Fibroblast of peridontal ligament (primary cell): ENCODE data around the gene TPCN1.

Experiments
- DNase-seq: peaks from one replicate; pipeline ENCODE4 v3.0.0-alpha.2; 2010; ENCODE audit errors: extremely low read depth

TPCN1 gene

DNA sequence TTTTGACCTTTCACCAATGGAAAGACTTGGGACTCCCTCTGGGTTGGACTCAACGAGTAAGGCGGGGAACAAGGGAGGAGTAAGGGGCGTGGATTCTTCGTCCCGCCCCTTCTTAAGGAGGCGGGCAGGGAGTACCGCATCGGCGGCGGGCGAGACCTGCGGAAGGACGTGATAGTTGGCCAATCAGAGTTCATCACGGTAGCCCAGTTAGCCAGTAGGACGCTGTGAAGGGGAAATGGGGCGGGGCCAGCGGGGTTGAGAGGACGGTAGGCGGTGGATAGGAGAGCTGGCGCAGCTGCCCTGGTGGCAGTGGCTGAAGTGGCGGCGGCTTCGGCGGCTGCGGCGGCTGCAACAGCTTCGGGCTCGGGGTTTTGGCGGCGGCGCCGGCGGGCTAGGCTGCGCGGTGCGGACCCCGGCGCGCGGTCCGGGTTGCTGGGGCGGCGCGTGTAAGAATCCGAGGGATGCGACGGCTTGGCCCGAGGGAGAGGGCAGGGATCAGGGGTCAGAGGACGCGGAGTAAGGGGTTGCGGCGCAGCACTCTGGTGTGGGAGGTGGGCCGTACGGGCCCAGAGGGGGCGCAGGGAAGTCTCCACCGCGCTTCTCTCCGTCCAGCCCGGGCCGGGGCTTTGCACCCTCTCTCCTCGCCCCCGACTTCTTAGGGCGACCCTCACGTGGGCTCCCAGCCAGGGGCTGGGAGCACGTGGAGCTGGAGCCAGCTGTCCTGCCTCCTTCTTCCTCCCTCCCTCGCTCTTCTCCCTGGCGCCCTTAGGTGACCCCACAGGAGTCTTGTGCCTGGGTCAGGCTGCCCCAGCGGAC, at the start of gene TPCN1:
Gene TPCN1, plus strand, starts transcription at position 284 of the 816 bp plus-strand sequence. CDS start 5,389 bp downstream, outside the sequence.
- peak; percentile 100 for DNase-seq

DNA sequence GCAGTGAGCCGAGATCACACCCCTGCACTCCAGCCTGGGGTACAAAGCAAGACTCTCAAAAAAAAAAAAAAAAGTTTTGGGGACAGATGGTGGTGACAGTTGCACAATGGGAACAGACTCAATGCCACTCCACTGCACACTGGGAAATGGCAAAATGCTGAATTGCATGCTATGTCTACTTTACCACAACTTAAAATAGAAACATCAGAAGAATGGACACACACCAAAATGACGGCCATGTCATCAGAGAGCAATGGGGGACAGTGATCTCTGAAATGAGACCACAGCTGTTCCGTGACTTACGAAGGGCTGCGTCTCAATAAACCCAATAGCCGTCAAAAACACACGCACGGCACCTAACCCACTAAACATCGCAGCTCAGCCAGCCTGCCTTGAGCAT, 49.7 kb upstream of the TPCN1 start:
- DNase-seq, result no peak

DNA sequence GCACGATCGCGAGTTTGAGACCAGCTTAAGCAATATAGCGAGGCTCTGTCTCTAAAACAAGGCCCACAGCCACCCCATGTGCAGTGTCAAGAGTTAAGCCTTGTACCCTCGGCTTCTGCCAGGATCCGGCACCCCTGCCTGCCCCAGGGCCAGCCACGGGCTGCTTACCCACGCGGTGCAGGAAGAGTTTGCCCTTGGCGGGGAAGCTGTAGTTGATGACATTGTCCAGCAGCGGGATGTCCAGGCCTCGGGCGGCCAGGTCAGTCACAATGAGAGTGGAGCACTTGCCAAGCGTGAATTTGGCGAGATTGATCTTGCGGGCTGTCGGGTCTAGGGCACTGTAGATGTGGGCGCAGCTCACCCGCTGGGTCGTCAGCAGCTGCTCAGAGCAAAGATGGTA, 49.1 kb upstream of the TPCN1 start:
- no peak for DNase-seq

DNA sequence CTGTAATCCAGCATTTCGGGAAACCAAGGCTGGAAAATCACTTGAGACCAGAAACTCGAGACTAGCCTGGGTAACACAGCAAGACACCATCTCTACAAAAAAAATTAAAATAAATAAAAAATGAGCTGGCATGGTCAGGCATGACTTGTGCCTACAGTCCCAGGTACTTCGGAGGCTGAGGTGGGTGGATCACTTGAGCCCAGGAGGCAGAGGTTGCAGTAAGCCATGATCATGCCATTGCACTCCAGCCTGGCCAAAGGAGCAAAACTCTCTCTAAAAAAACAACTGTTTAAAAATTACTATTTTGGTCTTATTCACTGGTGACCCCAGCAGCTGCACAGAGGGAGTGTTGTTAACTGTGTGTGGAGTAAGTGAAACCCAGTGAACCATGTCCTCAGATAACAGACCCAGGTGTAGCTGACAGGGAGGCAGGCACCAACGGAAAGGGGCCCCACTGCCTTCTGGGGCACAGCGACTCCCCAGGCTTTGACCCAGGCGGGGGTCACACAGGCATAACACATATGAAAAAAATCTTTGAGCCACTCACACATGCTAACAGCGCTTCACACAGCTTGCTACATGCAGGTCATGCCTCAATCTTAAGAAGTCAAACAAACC, 48.1 kb upstream of the TPCN1 start:
- no peak for DNase-seq

DNA sequence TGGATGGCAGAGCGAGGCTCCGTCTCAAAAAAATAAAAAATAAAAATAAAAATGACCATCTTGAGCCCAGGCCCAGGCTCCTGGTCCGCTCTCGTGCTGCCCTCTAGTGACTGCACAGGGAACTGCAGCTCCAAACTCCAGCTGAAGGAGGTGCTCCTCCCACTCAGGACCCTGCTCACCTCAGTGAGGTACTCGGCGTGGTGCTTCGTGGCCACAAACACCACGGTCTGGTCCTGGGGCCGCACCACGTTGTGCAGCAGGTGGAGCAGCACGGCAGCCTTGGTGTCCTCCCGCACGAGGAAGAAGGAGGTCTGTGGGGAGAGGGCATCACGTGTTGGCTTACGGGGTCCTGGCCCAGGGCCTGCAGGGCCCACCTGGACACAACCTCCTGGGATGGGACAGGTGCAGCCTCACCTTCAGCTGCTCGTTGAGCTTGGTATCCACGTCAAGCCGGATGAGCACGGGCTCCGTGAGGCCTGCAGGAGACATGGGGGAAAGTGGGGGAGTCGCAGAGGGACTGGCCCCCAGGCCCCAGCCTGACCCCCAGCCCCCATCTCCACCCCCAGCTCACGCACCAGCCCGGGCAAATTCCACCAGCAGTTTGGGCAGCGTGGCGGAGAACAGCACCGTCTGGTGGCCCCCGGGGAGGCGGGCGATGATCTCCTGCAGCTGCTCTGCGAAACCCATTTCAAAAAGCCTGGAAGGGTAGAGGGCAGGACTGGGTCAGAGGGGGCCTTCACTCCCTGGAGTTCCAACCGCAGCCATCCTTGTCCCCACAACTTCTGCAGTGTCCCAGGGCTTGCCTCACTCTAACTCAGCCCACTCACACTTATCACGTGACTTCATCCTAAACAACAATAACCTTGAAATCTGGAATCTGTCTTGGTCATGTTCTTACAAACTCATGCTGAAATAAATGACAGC, 46.5 kb upstream of the TPCN1 start:
- DNase-seq, result peak; percentile 68

DNA sequence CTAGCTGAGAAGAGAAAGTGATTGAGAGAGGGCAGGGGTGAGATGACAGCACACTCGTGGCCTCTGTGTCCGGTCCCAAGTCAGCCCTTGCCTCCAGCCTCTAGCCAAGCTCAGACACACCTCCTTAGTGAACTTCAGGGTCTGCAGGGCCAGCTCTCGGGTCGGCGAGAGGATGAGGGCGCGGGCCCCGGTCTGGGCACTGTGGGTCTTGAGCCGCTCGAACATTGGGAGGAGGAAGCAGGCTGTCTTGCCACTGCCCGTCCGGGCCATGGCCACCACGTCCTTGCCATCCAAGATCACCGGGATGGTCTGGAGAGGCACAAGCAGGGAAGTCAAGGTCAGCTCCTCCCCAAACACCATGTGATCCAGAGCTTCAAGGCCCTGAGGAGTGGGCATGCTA, 42.2 kb upstream of the TPCN1 start:
- no peak for DNase-seq

DNA sequence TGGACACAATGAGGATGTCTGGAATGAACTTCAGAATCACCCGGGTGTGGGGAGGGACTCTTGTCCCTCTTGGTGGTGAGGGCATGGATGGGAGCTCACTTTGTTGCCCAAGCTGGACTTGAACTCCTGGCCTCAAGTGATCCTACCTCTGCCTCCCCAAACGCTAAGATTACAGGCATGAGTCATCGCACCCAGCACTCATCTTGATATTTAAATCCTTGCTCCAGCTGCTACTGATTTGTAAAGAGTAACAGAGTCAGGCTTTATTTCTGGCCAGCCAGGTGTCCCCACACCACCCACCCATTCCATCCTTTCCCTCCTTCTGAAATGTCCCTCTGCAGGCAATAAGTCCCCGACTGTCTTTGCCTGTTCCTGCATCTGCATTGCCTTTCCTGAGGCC, 40.9 kb upstream of the TPCN1 start:
- no peak for DNase-seq

DNA sequence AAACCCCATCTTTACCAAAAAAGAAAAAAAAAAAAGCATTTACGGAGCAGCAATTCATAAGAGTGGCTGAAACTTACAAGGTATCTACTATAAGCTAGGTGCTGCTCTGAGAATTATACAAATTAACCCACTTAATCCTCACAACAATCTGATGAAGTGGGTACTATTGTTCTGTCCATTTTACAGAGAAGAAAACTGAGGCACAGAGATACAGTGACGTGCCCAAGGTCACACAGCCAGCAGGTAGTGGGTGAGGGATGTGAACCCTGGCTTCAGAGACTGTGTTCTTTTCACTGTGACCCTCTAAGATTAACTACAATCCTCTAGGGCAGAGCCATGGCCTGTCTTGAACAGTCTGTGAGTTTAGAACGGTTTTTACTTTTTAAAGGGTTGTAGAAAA, 39.3 kb upstream of the TPCN1 start:
- no peak for DNase-seq

DNA sequence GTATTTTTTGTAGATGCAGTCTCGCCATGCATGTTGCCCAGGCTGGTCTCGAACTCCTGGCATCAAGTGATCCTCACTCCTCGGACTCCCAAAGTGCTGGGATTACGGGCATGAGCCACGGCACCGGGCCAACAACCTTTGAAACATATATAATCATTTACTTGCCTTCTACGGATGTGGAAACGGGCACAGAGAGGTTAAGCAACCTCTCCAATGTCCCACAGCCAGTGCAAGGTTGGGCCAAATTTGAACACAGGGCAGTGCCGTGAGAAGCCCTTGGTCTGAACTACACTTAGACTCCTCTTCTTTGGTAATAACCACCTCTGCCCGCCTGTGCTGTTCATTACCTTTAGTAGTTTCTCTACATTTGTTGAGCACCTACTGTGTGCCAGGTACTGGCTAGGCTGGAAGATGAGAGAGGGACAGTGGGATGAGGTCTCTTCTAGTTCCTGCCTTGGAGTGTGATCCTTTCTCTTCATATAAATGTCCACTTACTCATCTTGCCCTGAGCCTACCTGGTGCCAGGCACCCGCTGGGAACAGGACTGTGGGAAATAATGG, 38.2 kb upstream of the TPCN1 start:
- no peak for DNase-seq

DNA sequence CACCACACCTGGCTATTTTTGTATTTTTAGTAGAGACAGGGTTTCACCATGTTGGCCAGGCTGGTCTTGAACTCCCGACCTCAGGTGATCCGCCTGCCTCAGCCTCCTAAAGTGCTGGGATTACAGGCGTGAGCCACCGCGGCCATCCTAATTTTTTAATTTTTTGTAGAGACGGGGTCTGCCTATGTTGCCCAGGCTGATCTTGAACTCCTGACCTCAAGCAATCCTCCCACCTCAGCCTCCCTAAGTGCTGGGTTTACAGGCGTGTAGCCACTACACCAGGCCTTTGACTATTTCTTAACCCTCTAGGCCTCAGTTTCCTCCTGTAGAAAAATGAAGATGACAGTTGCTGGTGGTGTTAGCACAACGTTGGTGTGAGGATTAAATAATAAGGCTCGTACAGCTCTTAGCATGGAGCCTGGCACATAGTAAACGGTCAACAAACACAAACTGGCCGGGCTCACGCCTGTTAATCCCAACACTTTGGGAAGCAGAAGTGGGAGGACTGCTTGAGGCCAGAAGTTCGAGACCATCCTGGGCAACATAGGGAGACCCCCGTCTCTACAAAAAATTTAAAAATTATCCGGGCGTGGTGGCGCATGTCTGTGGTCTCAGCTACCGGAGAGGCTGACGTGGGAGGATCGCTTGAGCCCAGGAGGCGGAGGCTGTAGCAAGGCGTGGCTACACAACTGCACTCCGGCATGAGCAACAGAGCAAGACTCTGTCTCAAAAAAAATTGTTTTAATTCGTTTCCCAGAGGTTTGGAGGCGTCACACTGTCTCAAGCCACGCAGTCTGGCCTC, 37.0 kb upstream of the TPCN1 start:
- no peak for DNase-seq

DNA sequence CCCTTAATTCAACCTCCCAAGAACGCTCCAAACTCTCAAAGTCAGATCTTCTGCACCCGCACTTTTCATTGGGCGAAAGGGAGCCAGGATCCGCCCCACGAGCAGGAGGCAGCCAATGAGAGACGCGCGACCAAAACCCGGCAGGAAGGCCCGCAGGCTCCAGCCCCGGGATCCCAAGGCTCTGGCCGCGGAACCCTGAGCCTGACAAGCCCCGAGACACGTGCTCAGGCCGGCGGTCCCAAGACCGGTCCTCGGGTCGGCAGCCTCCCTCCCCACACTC, 36.4 kb upstream of the TPCN1 start:
- peak; percentile 92 for DNase-seq

DNA sequence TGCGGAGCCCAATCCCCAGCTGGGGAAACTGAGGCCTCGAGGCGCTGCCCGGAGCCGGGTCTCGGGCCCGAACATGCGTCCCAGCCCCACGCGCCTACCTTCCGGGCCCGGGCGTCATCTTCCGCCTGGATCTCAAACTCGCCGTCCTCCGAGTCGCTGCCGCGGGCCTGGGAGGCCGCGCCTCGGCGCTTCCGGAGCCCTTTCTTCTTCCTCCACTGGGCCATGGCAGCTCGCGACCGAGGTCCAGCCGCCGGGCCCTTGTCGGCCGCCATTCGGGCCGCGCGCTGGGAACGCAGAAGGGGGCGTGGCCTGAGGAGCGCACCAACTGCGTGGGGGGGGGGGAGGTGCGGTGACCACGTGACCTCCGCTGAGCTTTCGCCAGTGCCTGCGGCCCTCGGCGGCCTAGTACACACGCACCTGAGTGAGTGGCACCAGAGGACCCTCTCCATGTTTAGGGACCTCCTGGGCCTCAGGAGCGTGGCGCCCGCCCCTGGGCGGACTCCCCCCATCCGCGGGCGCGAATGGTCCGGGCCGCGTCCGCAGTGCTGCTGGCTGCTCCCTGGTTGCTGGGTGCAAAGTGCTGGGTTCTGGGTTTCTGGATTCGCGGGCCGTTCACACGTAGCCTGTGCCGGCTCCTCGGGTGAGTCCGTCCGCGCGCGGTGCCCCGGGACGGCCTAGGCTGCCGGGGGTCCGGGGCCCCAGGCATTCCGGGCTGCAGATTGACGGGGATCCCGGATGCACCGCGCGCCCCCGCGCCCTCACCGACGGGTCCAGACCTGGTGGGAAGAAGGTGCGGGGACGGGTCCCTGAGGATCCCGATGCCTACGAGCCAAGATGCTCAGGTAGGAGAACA, 35.9 kb upstream of the TPCN1 start, which contains the start of the genes DDX54 and RITA1:
Gene DDX54, minus strand, starts transcription at position 299 of the 853 bp plus-strand sequence. Its CDS starts 27 bp downstream, at position 272.
Gene RITA1, plus strand, starts transcription at position 542 of the 853 bp plus-strand sequence. CDS start 1,026 bp downstream, outside the sequence.
- peak; percentile 65 for DNase-seq

DNA sequence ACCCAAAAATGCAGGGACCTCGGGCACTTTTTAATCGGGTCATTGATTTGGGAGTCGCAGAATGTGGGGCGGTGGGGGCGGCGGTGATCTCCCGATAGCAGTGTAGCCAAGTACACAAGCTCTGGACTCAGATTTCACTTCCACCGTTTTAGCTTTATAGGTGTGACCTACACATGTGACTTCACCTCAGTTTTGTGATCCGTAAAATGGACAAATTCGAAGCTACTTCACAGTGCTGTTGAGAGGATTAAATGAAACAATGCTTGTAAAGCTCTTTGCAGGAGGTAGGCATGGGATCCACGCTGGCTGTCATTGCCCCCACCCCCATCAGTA, 35.3 kb upstream of the TPCN1 start:
- DNase-seq, result peak; percentile 31

DNA sequence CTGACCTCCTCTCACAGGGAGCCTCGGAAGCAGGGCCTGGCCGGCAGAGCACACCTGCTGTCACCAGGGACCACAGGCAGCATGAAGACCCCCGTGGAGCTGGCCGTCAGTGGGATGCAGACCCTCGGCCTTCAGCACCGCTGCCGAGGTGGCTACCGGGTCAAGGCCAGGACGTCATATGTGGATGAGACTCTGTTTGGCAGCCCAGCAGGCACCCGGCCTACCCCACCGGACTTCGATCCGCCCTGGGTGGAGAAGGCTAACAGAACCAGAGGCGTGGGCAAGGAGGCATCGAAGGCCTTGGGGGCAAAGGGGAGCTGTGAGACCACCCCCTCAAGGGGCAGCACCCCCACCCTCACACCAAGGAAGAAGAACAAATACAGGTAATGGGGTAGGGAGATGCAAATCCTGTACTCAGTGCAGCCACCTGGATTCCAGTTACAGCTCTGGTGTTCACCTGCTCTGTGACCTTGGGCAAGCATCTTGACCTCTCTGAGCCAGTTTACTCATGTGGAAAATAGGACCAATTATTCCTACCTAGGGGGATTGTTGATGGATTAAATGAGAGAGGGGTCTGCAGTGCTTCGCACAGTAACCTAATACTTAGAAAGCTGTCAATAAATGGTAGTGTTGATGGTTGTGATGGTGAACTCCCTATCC, 34.5 kb upstream of the TPCN1 start:
- DNase-seq, result no peak

DNA sequence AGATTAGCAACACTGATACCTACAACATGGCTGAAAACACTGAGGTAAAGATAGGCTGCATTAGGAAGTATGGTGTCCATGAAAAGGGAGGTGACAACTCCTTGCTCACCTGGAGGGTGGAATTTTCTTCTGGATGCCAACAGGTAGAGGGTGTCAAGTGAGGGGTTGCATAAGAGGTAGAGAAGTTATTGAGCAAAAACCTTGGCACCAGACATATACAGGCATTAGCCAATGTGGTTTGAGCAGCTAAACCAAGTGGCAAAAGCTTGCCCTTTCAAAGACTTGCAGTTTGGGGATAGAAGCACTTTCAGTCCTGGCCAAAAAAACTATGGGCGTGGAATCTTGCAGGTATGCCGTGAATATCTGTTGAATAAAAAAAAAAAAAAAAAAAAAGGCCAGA, 31.9 kb upstream of the TPCN1 start:
- DNase-seq, result no peak

DNA sequence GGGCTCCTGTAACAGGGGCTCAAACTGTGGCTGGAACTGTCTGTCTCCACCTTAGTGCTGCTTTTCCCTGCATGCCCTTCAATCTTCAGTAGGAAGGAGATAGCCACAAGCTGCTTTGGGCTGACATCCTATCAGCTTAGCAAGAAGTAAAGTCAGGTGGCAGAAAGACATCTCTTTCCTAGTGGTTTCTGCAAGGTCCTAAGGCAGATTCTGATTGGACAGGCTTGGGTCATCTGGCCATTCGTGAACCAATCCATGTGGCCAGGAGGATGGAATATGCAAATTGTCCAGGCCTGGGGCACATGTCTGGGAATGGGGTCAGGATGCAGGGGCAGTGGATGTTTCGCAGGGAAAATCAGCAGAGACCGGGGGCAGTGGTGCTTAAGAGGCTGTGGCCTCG, 30.5 kb upstream of the TPCN1 start:
- no peak for DNase-seq

DNA sequence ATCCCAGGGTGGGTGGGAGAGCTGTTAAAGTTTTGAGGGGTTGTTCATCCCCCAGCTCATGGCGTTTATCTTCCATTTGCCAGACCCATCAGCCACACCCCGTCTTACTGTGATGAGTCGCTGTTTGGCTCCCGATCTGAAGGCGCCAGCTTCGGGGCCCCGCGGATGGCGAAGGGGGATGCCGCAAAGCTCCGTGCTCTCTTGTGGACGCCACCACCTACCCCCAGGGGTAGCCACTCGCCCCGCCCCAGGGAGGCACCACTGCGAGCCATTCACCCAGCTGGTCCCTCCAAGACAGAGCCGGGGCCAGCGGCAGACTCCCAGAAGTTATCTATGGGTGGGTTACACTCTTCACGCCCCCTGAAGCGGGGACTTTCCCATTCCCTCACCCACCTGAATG, 30.0 kb upstream of the TPCN1 start:
- no peak for DNase-seq

DNA sequence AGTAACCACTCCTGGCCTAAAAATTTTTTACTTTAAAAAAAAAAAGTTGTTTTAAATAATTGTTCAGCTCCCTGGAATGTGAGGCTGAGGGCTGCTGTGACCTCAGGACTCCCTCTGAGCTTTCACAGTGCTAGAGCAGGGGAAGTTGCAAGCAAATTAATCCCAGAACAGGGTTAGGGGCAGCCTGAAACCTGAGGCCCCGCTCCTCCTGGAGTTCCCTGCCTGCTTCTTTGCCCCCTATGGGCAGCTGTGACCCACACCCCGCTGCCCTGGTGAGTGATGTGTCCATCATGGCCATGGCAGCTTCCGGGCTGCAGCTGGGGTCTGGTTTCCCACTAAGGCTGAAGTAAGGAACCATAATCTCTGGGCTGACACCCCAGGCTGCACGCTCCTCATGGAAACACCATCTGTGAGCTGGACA, 26.3 kb upstream of the TPCN1 start:
- peak; percentile 63 for DNase-seq

DNA sequence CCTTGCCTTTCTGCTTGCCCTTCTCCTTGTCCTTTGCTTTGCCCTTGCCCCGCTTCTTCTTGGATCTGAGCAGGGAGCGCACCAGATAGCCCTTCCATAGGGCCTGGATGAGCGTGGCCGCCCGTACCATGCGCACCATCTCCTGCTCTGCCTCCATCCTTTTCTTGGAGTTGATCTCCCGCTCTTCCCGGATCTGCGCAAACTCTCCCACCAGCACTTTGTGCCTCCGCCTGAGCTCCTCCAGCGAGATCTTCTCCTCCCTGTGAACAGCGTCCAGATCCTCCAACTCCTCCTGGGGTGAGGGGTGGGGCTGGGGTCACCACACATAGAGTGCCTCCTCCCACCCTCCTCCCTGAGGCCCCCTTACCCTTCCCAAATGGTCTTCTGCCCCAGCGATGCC, 25.7 kb upstream of the TPCN1 start:
- no peak for DNase-seq

DNA sequence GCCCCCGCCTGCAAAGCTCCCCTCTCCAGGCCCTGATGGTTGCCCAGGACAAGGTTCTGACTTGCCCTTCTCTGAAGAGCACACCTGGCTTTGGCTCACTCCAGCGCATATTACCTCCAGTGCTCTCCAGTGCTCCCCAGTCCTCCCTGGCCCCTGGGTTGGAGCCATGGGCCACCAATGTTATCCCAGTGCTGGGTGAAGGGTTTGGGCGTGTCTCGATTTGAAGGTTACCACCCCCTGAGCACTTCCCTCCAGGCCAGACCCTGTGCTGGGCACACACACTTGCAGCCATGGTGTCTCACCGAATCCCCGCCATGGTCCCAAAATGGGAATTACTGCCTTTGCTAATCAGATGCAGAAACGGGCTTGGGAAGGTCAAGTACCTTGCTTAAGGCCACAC, 24.7 kb upstream of the TPCN1 start:
- no peak for DNase-seq
